Limb (tissue), 2 donors: Measurements from ENCODE around the gene HOXD11.

Experiments
- DNase-seq, 2 donors: peaks; one replicate each; pipeline ENCODE4 v3.0.0-alpha.2; 2016; ENCODE audit errors: extremely low spot score in 2 of 2

HOXD11 gene

DNA sequence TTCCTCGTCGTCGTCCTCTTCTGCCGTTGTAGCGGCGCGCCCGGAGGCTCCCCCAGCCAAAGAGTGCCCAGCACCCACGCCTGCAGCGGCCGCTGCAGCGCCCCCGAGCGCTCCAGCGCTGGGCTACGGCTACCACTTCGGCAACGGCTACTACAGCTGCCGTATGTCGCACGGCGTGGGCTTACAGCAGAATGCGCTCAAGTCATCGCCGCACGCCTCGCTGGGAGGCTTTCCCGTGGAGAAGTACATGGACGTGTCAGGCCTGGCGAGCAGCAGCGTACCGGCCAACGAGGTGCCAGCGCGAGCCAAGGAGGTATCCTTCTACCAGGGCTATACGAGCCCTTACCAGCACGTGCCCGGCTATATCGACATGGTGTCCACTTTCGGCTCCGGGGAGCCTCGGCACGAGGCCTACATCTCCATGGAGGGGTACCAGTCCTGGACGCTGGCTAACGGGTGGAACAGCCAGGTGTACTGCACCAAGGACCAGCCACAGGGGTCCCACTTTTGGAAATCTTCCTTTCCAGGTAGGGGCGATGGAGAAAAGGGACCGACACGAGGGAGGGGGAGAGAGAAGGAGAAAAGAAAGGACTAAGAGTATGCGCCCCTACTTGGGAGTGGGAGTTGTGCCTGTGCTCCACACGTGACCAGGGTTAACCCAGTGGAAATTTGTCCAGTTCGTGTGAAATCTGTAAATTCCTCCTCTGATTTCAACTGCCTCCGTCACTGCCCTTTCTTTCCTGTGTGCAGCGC, 13.8 kb upstream of the HOXD11 start:
- DNase-seq, result peak in 1 of 2 donors; percentile 62

DNA sequence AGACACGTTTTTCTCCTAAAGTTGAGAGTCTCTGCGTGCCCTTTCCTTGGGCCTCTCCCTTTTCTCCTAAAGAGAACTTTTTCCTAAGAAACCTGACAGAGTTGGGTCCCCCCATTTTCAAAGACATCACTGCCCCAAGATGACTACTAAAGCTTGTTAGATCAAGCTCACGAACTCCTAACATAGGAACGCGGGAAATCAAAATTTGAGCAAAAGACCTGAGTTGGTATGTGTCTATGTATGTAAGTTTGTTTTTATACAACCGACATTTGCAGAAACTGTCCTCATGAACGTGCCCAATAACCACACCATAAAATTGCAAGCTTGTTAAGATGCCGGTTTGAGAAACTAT, 13.2 kb upstream of the HOXD11 start:
- DNase-seq, result no peak

GRCh38 chr2:176094349-176094748, 12.7 kb upstream of the HOXD11 start:
- no peak for DNase-seq

DNA sequence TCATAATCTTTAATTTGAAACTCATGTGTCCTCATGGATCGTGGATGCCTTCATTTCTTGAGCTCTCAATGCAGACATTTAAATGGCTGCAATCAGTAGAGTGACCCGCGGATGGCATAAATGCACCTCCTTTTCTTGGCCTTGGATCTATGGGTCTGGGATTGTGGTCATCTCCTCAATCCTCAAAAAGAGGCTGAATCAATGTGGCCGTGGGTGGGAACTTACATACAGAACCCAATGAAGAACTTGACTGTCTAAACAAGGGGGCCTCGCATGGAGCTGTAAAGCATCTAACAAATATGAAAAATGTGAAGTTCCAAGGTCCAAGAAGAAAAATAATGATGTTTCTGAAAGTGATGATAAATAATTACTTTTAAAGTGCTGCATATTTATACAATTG, 11.7 kb upstream of the HOXD11 start:
- DNase-seq, result peak in 1 of 2 donors; percentile 32

GRCh38 chr2:176096243-176096985, 10.7 kb upstream of the HOXD11 start:
- DNase-seq, result peak in 1 of 2 donors; percentile 56

DNA sequence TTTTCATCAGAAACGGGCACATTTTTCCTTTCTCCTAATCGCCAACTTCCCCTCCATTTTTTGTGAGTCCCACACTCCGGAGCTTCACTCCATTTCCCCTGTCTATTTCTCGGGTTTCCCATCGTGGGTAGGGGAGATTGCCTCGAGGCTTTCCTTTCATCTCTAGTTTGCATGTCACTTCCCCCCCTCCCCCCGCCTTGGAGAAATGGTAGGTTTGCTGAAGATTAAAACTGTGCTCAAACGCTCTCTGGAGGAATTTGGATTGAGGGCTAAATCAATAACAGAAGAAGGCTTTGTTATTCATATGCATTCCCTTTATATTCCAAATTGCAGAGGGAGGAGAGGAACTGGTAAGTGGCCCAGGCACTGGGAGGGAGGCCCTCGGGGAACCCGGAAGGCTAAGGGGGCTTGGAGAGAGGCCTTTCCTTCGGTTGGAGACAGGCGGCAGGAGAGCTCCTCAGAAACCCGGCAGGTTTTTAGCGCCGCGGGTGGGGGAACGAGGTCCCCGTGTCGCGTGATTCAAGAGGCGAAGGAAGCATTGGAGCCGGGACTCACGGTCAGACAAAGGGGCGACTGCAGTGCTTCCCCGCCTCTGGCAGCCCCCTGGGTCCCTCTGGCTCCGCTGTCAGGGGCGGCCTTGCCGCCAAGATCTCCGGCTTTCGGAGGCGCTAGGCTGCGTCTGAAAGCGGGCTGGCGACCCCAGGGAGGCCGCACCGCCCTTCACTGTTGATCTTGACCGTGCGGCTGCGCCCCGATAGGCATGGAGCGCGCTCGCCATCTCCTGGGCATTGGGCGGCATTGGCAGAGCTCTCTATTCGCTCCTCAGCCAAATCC, 9.9 kb upstream of the HOXD11 start:
- peak in 1 of 2 donors; percentile 87 for DNase-seq

DNA sequence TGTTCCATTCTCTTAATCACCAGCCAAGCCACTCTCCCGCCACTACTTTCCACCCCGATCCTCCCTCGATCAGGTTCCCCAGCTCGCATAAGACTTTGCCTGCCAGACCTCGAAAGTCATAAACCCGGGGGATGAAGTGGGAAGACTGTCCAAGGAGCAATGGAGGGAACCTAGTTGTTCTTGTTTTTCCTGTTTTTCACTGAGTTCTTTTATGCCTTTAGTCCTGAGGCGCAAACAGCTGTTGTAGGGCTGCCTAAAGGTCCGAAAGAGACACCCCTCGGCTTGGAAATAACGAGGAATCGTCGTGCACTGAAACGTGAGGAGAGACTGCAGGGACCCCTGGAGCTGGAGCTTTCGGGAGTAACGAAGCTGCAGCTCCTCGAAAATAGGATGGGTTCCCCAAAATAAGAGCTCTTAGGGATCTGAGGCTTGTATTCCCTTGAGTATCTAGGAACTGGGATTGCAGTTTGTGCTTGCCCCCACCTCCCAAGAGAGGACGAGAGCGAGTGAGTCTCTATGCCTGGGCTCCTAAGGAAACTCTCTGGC, 9.2 kb upstream of the HOXD11 start:
- DNase-seq, result no peak

GRCh38 chr2:176098366-176099158, 8.5 kb upstream of the HOXD11 start:
- peak in 1 of 2 donors; percentile 59 for DNase-seq

GRCh38 chr2:176099159-176099727, 7.8 kb upstream of the HOXD11 start:
- peak in 1 of 2 donors; percentile 58 for DNase-seq

DNA sequence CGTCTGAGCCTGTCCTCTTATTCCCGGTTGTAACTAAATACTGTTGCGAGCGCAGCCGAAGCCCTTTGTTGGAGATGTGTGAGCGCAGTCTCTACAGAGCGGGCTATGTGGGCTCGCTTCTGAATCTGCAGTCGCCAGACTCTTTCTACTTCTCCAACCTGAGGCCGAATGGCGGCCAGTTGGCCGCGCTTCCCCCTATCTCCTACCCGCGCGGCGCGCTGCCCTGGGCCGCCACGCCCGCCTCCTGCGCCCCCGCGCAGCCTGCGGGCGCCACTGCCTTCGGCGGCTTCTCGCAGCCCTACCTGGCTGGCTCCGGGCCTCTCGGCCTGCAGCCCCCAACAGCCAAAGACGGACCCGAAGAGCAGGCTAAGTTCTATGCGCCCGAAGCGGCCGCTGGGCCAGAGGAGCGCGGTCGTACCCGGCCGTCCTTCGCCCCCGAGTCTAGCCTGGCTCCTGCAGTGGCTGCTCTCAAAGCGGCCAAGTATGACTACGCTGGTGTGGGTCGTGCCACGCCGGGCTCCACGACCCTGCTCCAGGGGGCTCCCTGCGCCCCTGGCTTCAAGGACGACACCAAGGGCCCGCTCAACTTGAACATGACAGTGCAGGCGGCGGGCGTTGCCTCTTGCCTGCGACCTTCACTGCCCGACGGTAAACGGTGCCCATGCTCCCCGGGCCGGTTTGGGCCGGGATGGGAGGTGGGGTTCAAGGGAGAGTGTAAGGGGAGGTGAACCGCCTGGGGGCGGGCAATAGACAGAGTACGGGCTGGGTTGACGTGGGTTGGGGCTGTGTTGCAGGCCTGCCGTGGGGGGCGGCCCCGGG, 7.1 kb upstream of the HOXD11 start, which contains the start of gene HOXD12:
Gene HOXD12, plus strand, starts transcription at position 68 of the 819 bp plus-strand sequence. Its CDS starts 7 bp downstream, at position 75.
- no peak for DNase-seq

DNA sequence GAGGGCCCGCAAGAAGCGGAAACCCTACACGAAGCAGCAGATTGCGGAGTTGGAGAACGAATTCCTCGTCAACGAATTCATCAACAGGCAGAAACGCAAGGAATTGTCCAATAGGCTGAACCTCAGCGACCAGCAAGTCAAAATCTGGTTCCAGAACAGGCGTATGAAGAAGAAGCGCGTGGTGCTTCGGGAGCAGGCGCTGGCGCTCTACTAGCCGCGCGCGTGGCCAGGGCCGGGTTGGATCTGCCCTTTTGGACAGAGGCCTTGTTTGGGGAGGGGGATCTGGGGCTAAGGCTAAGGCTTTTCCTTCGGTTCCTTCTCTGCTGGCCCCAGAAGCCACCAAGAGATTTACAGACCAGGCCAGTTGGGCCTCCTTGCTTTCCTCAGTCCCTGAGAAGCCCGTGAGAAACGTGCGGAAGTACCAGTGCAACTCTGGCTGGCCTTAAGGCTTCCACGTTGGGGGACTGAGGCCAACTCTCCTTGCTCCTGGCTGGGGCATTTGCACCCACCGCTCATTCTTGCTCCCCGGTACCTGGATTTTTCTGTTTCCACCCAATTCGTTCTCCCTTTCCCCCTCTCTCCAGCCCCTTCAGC, 6.4 kb upstream of the HOXD11 start:
- no peak for DNase-seq

- DNase-seq, result no peak
Measured at GRCh38 chr2:176101216-176101830, 5.8 kb upstream of the HOXD11 start.

GRCh38 chr2:176101842-176102241, 5.2 kb upstream of the HOXD11 start:
- DNase-seq, result no peak

DNA sequence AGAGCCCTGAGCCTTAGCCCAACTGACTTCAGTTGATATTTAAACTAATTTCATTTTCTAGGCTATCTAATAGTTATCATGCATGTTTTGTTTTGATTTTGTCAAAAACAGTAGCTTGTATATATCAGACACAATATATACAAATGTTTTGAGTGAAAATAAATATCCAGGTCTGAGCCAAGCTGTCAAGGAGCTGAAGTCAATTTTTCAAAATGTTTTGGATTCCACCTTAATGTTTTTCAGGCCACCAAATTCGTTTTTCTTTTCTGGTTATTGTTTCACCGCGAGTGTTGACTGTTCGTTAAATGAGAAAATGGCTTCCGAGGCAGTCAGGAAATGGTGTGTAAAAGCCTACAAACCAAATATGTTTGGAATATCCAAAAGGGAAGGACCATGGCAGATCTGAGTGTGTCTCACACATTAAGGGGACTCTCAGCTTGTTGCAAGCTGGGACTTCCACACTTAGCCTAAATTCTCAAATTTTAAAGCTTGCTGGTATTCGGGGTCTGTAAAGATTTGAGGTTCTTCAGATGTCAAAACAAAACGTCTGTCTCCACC, 4.7 kb upstream of the HOXD11 start:
- DNase-seq, result no peak

- DNase-seq, result no peak
Measured at GRCh38 chr2:176103194-176103593, 3.9 kb upstream of the HOXD11 start.

GRCh38 chr2:176103742-176104315, 3.3 kb upstream of the HOXD11 start:
- DNase-seq, result no peak

- DNase-seq, result no peak
Measured at GRCh38 chr2:176104316-176105077, 2.6 kb upstream of the HOXD11 start.
